K562 (cell line): ENCODE results near the gene MRPL27. TPM values are rescaled to one million over a fixed set of nuclear protein-coding genes. Genes with fewer than 3 reads are reported as not detected.

Source experiments
- CXXC5 ChIP-seq: fragments of 250-450 bp; sonication (Bioruptor Pico); IDR thresholded peaks from 2 replicates; pipeline ENCODE4 v1.8.0; 2022; ENCODE audit warnings: inconsistent platforms, mild to moderate bottlenecking, moderate library complexity
- GTF2E2 ChIP-seq: fragments of 200-800 bp; sonication (Bioruptor generic); IDR thresholded peaks from 2 replicates; pipeline ENCODE4 v1.6.1; 2016; ENCODE audit warnings: missing genetic modification characterization, missing compliant biosample characterization
- JUN ChIP-seq, 2 experiments: sonication (generic) in 1 of 2; formaldehyde crosslinking in 1 of 2; IDR thresholded peaks; 2 replicates each; pipeline versions ENCODE4 v1.6.1 to v1.8.0; 2012 to 2022; ENCODE audit warnings: borderline replicate concordance in 2 of 2, mild to moderate bottlenecking in 2 of 2, improper control_type of control experiment in 1 of 2, low read depth in 1 of 2, low read length in 1 of 2, missing genetic modification reagents in 1 of 2
- MXI1 ChIP-seq: IDR thresholded peaks from 2 replicates; pipeline ENCODE4 v1.6.1; 2011; ENCODE audit warnings: low read depth, mild to moderate bottlenecking, improper control_type of control experiment, low read length
- POLR2A ChIP-seq: fragments of 450-650 bp; conservative IDR thresholded peaks from 2 replicates; pipeline ENCODE4 v1.6.1; 2016
- POLR3G ChIP-seq: IDR thresholded peaks from 2 replicates; pipeline ENCODE4 v1.6.1; 2011; ENCODE audit not compliant: insufficient read length, insufficient replicate concordance; ENCODE audit errors: extremely low read depth
- PTRF ChIP-seq: fragments of 450-650 bp; IDR thresholded peaks from 2 replicates; pipeline ENCODE4 v1.6.1; 2016; ENCODE audit warnings: mild to moderate bottlenecking, missing genetic modification characterization, missing compliant biosample characterization
- SAP30 ChIP-seq: fragments of 200-600 bp; sonication (generic); IDR thresholded peaks from 2 replicates; pipeline ENCODE4 v1.6.1; 2012; ENCODE audit warnings: borderline replicate concordance, low read depth, mild to moderate bottlenecking, moderate library complexity, low read length, control low read depth, inconsistent platforms; ENCODE audit not compliant: insufficient read depth, poor library complexity, severe bottlenecking
- SIRT6 ChIP-seq: IDR thresholded peaks from one replicate; pipeline ENCODE4 v1.6.1; 2012; ENCODE audit warnings: low read depth, mild to moderate bottlenecking, control low read depth, inconsistent platforms, low read length, moderate library complexity
- ZBTB5 ChIP-seq: fragments of 450-650 bp; IDR thresholded peaks from 2 replicates; pipeline ENCODE4 v1.6.1; 2017; ENCODE audit warnings: antibody characterized with exemption
- ZNF224 ChIP-seq: sonication (generic); formaldehyde crosslinking; IDR thresholded peaks from 2 replicates; pipeline ENCODE4 v1.8.0; 2022; ENCODE audit warnings: mild to moderate bottlenecking, missing genetic modification reagents
- ZNF445 ChIP-seq: fragments of 250-450 bp; sonication (Bioruptor Pico); IDR thresholded peaks from 2 replicates; pipeline ENCODE4 v1.4.0; 2020; ENCODE audit warnings: low read depth, mild to moderate bottlenecking, moderate library complexity
- polyA plus RNA-seq, 8 experiments: library from polyadenylated mRNA; depleted of rRNA in 4 of 8; stranded (reverse) in 5 of 8; unstranded in 3 of 8; fragments of >200 nt; fragmentation: Nextera tagmentation in 2 of 8; fragmentation: Illumina TruSeq in 1 of 8; extraction: Ambion mirVana in 2 of 8; extraction: Trizol in 1 of 8; gene quantifications; 2 replicates each; pipeline versions ENCODE4 v1.2.1 to v1.2.3, GENCODE V29; 2011 to 2014; ENCODE audit warnings: inconsistent platforms in 1 of 8, missing spikeins in 1 of 8
- total RNA-seq, 7 experiments: library from RNA; depleted of rRNA in 6 of 7; stranded (reverse); fragments of >200 nt in 6 of 7; fragmentation: Illumina TruSeq in 2 of 7; extraction: Trizol in 2 of 7; gene quantifications; 2 replicates each; pipeline versions ENCODE4 v1.2.1 to v1.2.3, GENCODE V29; 2011 to 2021; ENCODE audit warnings: low replicate concordance in 1 of 7
- TF ChIP-seq, protein P1 (sequence below): fragments of 450-650 bp; IDR thresholded peaks from 2 replicates; pipeline ENCODE4 v1.6.1; 2017; ENCODE audit warnings: mild to moderate bottlenecking, moderate library complexity
- TF ChIP-seq, protein P2 (sequence below), 3 experiments: fragments of 200-800 bp in 1 of 3; sonication (Bioruptor generic) in 1 of 3; sonication (generic) in 1 of 3; formaldehyde crosslinking in 1 of 3; IDR thresholded peaks; 2 replicates each; pipeline versions ENCODE4 v1.6.1 to v1.8.0; 2016 to 2022; ENCODE audit warnings: mild to moderate bottlenecking in 2 of 3, missing compliant biosample characterization in 2 of 3, missing genetic modification characterization in 2 of 3, missing genetic modification reagents in 1 of 3
- TF ChIP-seq, protein P3 (sequence below): sonication (generic); formaldehyde crosslinking; IDR thresholded peaks from 2 replicates; pipeline ENCODE4 v1.8.0; 2022; ENCODE audit warnings: mild to moderate bottlenecking, missing genetic modification reagents
- TF ChIP-seq, protein P4 (sequence below), 2 experiments: IDR thresholded peaks; 2 replicates each; pipeline ENCODE4 v1.6.1; 2011; ENCODE audit warnings: borderline replicate concordance in 1 of 2, control low read depth in 1 of 2, low read depth in 1 of 2, low read length in 1 of 2, mild to moderate bottlenecking in 1 of 2, mixed read lengths in 1 of 2, moderate library complexity in 1 of 2; ENCODE audit not compliant: insufficient read depth in 1 of 2, insufficient read length in 1 of 2, poor library complexity in 1 of 2, severe bottlenecking in 1 of 2; ENCODE audit errors: extremely low read depth in 1 of 2

The MRPL27 gene
- total and polyA plus RNA-seq, 9 of the 15 experiments (the other 6 are each of a cell fraction or from before 2014, with no cell fraction given): 96.3 to 401 (median 142) TPM

DNA sequence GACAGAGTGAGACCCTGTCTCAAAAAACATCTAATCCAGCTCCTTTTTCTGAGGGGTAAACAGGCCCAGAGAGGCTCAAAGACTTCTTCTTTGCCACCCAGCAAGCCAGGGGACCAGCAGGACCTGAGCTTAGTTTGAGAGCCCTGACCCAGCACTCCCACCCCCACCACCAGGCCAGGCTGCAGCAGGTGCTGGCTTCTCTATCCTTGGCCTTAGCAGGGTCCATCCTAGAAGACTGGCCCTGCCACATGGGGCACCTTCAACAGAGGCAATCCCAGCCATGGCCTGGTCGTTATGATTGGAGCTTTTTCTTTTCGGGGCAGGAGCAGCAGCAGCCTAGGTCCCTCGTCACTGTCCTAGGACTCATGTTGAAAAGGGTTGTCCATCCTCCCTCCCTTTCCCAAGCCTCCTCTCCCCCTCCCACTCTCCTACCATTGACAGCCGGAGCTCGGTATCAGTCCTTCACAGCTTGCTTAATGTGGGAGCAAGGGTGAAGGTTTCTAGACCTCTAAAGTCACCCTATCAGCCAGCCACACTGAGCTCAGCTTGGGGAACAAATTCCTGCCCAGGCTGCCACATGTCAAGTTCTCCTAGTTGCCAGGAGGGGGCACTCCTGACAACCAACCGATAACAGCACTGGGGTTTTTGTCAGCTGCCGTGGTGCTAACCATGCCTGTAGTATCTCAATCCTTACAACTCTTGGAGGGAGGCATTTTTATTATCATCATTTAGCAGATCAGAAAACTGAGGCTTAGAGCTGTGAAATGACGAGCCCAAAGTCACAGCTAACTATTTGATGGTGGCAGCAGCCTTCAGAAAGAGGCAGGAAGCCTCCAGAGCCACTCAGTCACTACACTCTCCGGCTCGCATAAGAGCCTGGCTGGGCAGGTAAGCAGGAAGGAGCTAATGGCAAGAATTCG is 11.2 kb downstream of the MRPL27 start (continued):
- TF ChIP-seq, protein P1, sequence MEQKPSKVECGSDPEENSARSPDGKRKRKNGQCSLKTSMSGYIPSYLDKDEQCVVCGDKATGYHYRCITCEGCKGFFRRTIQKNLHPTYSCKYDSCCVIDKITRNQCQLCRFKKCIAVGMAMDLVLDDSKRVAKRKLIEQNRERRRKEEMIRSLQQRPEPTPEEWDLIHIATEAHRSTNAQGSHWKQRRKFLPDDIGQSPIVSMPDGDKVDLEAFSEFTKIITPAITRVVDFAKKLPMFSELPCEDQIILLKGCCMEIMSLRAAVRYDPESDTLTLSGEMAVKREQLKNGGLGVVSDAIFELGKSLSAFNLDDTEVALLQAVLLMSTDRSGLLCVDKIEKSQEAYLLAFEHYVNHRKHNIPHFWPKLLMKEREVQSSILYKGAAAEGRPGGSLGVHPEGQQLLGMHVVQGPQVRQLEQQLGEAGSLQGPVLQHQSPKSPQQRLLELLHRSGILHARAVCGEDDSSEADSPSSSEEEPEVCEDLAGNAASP: no peak
- TF ChIP-seq, protein P2, sequence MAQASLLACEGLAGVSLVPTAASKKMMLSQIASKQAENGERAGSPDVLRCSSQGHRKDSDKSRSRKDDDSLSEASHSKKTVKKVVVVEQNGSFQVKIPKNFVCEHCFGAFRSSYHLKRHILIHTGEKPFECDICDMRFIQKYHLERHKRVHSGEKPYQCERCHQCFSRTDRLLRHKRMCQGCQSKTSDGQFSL (CRISPR knock-in tag; IDR thresholded peaks at IDR 0.05): no peak
- TF ChIP-seq, protein P2 (tag; IDR thresholded peaks at IDR 0.05): no peak
- peak; percentile 79 for TF ChIP-seq MXI1
- TF ChIP-seq CXXC5 (CRISPR knock-in tag): peak; percentile 25; the same call in 1 of the 2 replicates
- TF ChIP-seq SIRT6: no peak
- TF ChIP-seq ZBTB5: no peak
- TF ChIP-seq PTRF: no peak
- TF ChIP-seq, protein P3, sequence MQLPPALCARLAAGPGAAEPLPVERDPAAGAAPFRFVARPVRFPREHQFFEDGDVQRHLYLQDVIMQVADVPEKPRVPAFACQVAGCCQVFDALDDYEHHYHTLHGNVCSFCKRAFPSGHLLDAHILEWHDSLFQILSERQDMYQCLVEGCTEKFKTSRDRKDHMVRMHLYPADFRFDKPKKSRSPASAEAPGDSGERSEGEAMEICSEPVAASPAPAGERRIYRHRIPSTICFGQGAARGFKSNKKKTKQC (CRISPR knock-in tag): no peak
- TF ChIP-seq POLR2A: 0 out of 2 replicates have a peak, but pooled peaks have one; percentile 36
- TF ChIP-seq, protein P4, sequence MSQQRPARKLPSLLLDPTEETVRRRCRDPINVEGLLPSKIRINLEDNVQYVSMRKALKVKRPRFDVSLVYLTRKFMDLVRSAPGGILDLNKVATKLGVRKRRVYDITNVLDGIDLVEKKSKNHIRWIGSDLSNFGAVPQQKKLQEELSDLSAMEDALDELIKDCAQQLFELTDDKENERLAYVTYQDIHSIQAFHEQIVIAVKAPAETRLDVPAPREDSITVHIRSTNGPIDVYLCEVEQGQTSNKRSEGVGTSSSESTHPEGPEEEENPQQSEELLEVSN (IDR thresholded peaks at IDR 0.05; ENCODE audit: borderline replicate concordance in 1 of 2, extremely low read depth in 1 of 2, insufficient read depth in 1 of 2, insufficient read length in 1 of 2, low read depth in 1 of 2, low read length in 1 of 2, poor library complexity in 1 of 2, severe bottlenecking in 1 of 2): peak in 1 of 2 experiments; percentile 20
- TF ChIP-seq ZNF445: no peak
- TF ChIP-seq JUN (IDR thresholded peaks at IDR 0.05; ENCODE audit: borderline replicate concordance, low read depth, low read length): 0 out of 2 replicates have a peak, but pooled peaks have one; percentile 50
- TF ChIP-seq JUN (CRISPR knock-in tag; IDR thresholded peaks at IDR 0.05; ENCODE audit: borderline replicate concordance): no peak
- TF ChIP-seq POLR3G: no peak
- TF ChIP-seq ZNF224 (CRISPR knock-in tag): no peak
- TF ChIP-seq SAP30: no peak
- no peak for TF ChIP-seq GTF2E2 (tag)
